ENCODE measurements around the gene TCTN2.

TCTN2 gene

DNA sequence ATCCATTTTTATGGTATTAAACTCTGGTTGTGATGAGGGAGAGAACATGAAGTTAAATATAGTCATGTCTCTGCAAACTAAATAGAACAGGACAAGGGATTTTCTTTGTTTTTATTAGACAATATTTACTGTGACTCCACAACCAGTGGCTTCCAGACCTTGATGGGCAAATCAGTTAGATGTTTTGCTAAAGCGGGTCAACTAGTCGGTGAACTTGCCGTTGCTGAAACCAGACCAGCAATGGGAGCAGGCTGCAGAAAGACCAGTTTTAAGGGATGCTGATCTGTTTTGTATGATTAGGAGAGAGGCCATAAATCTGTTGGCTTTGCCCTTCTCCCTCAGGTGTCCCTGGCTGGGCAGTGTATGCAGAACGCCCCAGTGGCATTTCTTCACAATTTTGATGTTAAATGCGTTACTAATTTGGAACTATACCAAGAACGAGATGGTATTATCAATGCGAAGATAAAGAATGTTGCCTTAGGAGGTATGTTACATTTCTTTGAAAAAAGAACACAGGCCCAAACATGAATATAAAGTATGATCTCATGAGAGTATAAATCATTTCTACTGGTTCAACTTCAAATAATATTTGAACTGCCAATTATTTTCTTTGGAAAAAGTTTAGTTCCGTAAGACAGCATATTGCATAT lies 19.4 kb downstream of the TCTN2 start:
- DNase-seq, result no peak

DNA sequence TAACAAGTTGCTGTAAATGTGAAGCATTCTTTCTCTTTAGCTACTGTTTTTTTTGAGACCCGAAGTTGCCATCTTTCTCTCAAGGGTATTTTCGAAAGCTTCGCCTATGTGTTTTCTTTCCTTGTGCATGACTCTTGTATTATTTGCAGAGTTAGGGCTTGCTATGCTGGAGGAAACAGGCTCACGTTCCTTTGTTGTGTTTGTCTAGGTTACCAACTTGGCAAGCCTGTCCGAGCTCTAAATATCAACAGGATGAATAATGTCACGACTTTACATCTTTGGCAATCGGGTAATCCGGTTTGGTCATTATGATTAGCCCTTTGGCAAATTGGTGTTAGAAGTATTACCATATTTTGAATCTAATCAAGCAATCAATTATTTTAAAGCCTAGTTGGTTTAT lies 25.3 kb downstream of the TCTN2 start:
- no peak for DNase-seq

DNA sequence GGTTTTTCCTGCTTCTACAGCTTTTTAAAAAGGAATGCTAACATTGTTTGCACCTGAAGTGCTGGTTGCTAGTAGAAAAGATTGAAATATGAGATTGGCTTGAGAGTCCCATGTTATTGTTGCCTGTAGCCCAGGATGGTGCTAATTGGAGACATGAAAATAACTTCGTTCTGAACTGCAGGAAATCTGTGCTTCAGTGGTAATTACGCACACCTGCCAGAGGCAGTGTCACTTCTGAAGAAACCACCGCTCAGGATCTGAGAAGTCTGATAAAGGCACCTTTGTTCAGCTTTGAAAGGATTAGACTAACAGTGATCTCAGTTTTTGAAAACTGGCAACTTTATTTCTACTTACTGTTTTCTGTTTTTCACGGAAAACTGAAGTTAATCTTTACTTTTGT lies 25.7 kb downstream of the TCTN2 start:
- DNase-seq, result no peak

DNA sequence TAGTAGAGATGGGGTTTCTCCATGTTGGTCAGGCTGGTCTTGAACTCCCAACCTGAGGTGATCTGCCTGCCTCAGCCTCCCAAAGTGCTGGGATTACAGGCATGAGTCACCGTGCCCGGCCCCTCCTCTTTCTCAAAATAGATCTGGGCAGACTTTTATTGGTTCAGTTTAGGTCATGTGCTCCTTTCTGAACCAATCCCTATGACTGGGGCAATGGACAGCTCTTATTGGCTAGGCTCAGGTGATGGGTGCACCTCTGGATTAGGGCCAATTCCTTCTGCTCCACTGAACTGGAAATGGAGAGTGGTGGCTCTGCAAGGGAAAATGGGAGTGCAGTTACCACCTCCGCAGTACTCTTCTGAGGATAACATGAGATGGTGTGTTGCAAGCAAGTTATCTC lies 35.0 kb downstream of the TCTN2 start:
- no peak for DNase-seq

DNA sequence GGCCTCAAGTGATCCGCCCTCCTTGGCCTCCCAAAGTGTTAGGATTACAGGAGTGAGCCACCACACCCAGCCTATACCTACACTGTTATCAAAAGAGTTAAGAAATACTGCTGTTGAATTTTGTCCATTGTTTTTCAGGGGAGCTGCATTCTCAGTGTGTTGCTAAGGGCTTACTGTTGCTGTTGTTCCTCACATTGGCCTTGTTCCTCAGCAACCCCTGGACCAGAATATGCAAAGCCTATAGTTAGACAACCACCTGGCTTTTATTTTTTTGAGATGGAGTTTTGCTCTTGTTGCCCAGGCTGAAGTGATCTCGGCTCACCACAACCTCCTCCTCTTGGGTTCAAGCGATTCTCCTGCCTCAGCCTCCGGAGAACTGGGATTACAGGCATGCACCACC lies 36.6 kb downstream of the TCTN2 start:
- DNase-seq, result no peak

DNA sequence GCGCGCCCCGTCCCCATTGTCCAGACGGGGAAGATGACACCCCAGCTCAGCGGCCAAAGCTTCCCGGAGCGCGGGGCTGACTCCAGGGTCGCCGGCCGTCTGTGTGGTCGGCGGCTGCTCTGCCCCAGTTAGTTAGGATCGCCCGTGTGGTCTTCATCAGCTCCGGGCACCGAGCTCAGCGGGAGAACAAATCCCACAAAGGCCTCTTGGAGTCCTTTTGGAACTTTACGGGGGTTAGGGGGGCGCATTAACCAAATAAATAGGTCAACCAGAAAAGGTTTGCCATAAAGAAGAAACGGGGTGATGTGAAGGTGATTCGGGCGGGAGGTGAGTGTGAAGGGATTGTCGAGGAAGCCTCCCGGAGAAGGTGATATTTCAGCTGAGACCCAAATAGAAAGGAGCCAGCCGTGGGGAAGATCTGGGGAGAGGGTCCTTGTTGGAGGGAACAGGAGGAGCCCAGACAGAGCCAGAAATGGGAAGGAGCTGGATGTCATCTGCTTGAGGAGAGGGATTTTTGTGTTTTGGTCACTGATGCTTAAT lies 41.9 kb downstream of the TCTN2 start:
- DNase-seq, result no peak

DNA sequence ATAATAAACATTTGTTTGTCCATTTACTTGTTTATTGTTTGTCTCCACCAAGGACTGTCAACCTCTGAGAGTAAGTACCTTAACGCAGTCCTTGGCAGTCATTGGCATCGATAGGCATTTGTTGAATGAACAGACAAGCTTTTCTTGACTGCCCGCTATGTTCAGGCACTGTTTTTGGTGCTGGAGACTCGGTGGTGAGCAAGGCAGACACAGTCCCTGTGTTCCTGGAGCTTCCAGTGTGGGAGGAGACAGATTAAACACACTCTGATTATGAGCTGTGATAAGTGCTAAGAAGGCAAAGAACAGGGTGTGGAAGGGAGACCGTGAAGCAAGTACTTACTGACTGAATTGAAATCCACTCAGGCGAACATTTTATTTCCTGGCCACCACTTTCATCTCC lies 42.5 kb downstream of the TCTN2 start:
- no peak for DNase-seq

DNA sequence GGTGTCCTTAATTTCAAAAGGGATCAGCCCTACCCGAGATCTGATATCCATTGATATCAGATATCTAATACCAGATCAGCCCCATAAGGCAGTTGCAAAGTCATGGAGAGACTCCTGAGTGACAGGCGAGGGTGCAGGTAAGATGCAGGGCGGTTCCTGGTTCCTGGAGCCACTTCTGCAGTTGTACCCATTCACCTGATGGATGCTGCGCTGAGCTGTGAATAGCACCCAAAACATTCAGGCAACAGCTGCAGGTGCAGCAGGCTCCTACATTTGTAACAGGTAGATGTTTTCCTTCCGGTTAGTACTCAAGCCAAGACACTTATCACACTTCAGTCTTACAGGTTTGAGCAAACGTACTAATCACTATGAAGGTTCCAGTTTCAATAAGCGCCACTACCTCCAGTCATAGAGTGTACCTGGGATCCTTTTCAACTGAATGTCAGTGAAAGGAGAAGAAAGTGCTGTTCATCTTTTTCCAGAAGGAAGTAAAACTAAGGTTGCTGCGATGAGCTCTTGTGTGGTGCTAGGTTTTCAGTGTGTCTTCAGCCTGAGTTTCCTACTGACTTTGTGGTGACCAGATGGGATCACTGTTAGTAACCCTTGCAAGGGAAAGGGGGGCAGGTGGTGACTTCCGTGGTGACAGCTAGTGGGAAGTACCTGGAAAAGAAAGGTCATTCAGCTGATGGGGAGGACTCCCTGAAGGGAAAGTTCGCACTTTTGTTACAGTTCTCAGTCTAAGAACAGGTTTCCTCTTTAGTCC lies 43.1 kb downstream of the TCTN2 start:
- no peak for DNase-seq

DNA sequence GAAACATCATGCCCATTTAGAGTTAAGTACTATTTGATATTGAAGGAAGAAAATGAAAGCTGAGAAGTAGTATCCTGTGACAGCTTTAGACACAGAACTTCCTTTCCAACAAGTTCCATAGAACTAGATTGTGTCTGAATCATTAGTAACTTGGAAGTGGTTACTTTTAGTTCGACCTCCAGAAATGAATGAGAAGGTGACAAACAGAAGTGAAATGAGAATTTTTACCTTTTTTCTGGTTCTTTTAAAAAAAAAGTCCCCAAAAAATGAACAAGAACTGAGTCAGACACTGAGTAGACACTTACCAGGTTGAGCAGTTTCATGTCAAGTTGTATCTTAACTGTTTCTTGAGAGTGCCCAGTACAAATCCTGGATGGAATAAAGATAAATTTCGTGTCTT lies 44.3 kb downstream of the TCTN2 start:
- no peak for DNase-seq

DNA sequence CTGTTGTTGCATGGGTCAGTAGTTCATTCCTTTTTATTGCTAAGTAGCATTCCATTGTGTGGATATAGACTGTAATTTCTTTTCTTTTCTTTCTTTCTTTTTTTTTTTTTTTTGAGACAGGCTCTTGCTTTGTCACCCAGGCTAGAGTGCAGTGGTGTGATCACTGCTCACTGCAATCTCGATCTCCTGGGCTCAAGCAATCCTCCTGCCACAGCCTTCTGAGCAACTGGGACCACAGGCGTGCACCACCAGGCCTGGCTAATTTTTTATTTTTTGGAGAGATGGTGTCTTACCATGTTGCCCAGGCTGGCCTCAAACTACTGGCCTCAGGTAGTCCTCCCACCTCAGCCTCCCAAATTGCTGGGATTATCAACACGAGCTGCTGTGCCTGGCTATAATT lies 46.4 kb downstream of the TCTN2 start:
- no peak for DNase-seq

DNA sequence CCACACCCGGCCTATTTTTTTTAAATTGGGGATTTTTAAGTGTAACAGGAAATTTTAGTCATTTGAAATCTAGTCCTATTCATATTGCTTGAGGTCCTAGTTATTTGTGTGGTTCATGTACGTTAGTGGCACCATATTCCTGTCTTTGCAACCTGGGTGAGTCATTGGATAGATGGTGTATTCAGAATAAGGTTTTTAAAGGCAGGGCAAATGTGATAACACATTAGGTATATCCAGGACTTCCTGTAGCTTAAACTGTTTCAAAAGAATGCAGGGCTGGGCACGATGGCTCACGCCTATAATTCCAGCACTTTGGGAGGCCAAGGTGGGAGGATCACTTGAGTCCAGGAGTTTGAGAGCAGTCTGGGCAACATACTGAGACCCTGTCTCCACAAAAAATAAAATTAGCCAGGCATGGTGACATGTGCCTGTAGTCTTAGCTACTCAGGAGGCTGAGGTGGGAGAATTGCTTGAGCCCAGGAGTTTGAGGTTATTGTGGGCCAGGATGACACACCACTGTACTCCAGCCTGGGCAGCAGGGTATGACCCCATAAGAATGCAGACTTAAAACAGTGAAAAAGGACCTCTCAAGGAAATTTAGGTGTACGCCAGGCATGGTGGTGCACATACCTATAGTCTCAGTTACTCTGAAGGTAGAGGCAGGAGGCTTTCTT lies 49.4 kb downstream of the TCTN2 start:
- DNase-seq, result no peak

DNA sequence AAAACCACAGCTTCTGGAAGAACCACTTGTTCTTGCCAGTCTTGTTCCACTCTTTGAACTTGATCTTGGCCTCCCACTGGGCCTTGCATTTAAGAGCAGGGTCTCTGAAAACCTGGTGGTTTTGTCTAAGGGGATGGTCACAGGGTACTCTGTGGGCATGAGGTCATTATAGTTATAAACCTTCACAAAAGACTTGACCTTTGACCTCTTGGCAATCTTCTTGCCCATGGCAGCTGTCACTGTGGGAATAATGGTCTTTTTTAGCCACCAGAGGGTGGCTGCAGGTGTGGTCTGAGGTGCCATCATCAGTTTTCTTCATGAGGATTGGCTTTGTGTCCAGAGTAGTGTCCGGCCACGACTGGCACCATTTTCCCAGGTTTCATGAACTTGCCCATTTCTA lies 50.3 kb downstream of the TCTN2 start:
- DNase-seq, result no peak

DNA sequence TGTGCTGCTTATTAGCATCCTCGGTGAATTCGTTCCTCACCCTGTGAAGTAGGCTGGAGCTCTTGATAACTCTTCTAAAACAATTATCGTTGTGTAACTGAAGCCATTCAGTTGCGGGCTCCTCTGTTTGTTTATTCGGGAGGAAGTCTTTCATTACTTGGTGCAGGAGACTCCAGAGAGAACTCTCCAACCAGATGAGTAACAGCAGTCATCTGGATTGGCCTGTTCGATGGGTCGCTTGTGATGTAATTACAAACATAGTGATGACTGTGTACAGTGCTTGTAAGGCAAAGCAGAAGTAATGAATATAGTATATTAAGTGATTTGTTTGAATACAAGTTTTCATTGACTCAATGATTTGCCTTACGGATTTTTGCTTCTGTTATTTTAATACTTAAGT lies 52.1 kb downstream of the TCTN2 start:
- DNase-seq, result no peak

DNA sequence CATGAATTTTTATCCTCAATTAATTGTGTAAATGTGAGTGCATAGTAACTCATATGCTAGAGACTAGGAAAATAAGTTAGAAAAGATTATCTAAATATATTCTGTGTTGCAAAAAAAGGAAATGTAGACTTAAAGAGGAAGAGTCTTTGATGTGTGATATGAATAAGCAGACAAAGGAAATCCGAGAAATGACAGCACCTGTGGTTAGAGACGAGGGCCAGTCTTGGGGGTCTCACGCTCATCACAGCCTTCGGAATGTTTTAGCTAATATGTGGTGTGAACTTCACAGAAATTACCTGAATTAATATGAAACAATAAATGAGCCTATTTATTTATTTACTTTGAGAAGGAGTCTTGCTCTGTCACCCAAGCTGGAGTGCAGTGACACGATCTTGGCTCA lies 52.9 kb downstream of the TCTN2 start:
- no peak for DNase-seq

DNA sequence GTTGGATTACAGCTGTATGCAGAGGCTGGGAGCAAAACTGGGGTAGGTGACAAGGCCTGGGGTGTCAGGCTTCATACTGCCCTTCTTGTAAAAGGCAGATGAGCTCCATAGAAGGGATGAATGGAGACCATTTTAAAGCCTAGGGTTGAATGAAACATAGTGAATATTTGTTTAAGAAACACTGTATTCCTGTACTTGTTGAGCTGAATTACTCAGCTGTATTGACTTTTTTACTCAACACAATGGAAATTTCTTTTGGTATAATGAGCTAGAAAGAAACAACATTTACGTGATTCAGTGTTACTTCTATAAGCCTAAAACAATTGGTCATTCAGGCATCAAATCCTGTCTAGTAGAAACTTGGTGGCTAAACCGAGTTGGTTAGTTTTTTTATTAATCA lies 55.3 kb downstream of the TCTN2 start:
- DNase-seq, result no peak

DNA sequence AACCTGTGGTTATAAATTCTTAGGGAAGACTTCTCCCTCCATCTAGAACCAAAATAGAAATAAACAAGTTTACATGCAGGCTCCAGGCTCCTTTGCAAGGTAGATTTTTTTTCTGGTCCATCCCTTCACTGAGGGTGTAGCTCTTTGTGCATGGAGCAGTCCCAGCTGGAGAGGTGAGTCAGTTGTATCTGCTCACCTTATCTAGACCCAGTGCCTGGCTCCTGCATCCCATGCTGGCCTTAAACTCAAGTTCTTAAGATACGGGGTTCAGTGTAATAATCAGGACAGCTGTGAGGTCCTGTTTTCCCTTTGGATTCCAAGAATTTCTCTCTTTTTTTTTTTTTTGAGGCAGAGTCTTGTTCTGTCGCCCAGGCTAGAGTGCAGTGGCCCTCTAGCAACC lies 56.0 kb downstream of the TCTN2 start:
- DNase-seq, result no peak

DNA sequence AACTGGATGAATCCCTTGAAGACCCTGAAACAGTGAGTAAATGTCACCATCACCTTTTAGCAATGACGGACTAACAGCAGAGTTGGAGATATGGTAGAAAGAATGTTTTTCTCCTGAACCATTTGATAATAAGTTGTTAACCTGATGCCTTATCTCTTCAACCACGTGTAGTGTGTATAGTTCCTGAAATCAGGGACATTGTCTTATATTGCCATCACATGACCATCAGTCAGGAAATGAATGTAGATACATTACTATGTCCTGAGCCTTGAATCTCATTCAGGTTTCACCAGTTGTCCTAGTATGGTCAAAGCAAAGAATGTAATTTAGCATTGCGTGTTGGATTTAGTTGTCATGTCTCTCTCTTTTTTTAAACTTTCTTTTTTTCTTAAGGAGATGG lies 57.0 kb downstream of the TCTN2 start:
- no peak for DNase-seq

DNA sequence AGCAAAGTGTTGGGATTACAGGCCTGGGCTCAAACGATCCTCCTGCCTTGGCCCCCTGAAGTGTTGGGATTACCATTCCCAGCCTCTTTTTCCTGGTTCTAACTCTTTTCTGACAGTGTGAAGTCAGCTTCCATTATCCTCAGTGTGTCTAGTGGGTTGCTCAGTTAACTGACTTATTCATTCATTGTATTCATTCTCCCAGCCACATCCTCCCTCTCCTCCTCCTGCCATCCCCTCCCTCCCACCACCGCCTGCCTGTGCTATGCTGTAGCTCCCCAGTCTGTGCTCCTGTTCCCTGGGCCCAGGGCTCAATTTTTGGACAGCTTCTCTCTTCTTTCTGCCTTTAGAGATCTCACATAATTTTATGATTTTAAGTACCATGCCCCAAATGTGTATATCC lies 60.7 kb downstream of the TCTN2 start:
- DNase-seq, result no peak

DNA sequence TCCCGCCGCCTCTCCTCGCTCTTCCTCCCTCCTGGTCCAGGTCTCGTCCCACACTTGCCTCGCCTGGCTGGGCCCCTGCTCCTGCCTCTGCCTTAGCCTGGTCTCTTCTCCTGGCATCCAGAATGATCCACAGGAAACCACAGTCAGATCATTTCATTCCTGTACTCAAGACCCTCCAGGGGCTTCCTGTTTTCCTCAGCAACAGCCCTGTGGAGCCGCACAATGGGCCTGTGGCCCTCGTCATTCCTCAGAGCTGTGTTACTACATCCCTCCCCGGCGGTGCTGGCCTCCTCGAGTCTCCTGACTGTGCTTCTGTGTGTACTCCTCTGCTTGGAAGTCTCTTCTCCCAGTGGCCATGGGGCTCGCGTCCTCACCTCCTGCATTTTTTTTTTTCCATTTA lies 61.3 kb downstream of the TCTN2 start:
- DNase-seq, result no peak

DNA sequence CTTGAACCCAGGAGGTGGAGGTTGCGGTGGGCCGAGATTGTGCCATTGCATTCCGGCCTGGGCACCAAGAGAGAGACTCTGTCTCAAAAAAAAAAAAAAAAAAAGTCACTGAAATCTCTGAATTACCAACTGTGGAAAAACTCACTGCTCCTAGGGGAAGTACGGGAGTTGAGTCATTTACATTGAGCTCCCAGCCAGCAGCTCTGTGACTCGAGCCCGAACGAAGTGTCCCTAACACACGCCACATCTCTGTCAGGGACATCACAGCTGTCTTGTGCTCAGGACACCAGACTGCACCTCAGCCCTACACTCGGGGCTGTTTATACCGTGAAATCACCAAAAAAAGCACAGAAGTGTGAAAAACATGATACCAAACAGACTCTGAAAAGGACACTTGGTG lies 62.3 kb downstream of the TCTN2 start:
- no peak for DNase-seq

DNA sequence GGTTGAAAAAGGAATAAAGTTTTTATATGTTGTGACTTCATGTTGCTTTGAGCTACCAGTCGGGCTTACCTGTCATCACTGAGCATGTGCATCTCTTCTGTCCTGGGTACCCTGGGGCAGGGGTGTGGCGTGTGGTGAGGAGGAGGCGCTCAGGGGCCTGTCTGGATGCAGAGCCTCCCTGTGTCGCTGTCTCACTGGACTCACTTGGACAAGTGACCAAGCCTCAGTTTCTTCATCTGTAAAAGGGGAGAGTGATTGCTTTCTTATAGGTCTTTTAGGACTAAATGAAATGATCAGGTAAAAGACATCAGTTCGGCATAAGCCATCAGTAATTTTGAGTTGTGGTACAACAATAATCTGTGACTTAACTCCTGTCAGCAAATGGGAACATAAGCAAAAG lies 63.4 kb downstream of the TCTN2 start:
- DNase-seq, result no peak

DNA sequence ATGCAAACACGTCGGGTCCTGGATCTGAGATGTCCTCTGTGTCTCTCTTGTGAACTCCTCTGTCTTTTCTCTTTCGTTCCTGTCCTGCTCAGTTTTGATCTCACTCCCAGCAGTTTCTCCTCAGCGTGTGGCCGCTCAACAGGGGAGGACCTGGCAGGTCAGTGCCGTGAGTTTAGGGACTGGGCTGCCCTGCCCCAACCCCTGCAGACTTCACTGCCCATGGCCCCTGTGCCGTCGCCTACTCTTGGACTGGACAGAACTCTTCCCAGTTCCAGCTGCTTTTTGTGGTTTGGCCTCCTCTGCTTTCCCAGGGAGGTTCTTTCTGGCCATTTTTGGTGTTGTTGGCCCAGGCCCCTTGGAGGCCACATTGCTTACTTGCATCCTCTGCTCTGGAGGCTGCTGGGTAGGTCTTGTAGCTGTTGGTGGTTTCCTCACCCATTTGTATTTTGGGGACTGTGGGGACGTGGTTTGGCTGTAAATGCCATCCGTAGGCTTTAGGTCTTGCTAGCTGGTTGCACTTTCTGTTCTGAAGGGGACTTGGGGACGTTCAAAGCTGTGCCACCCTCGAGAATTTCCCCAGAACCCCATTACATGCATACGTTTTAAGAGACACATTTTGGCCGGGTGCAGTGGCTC lies 71.1 kb downstream of the TCTN2 start:
- no peak for DNase-seq

DNA sequence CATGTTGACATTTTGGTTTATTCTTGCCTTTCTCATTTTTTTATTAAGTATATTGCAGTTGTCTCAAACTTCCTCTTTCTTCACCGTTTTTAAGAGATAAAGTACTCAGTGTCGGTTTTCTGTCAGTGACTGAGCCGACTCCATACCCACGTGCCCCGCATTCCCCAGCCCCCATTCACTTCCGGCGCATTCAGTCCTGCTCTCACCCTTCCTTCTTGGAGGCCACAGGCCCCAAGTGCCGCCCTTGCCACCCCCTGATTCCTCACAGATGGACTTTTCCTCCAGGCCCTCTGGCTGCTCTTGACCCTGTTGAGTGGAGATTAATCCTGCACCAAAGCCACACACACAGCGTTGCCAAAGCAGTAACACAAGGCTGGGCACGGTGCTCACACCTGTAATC lies 72.1 kb downstream of the TCTN2 start:
- no peak for DNase-seq

DNA sequence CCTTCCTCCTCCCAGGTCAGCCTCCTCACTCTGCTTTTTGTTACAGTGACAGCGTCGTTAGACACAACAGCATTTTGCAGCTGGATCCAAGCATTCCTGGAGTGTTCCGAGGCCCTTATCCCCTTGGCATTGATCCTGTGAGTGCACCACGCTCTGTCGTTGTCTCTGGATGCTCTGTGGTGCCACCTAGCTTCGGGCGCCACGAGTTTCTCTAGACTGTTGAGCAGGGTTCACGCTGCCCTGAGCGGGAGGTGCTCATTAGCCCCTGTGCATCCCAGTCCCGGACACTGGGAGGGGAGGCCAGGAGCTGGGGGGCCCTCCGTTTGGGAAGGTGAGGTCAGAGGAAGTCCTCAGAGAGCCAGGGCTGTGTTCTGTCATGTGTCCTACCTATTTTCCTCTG lies 73.9 kb downstream of the TCTN2 start:
- no peak for DNase-seq
